MM.1S (cell line): ENCODE results near the gene PRM3.

Experiments used
- EZH2 ChIP-seq: fragments of 300-600 bp; sonication (generic); optimal IDR thresholded peaks from 2 replicates; pipeline ENCODE3; 2017; ENCODE audit warnings: low read depth, mild to moderate bottlenecking, antibody characterized with exemption, low read length, mixed read lengths
- EZH2phosphoT487 ChIP-seq: fragments of 300-600 bp; sonication (generic); IDR thresholded peaks from 2 replicates; pipeline ENCODE4 v1.6.1; 2018; ENCODE audit warnings: antibody characterized with exemption, low read length
- TF ChIP-seq, protein P1 (sequence below): fragments of 300-600 bp; sonication (generic); IDR thresholded peaks from 2 replicates; pipeline ENCODE4 v1.5.1; 2016; ENCODE audit warnings: antibody characterized with exemption, low read length, mixed read lengths

DNA sequence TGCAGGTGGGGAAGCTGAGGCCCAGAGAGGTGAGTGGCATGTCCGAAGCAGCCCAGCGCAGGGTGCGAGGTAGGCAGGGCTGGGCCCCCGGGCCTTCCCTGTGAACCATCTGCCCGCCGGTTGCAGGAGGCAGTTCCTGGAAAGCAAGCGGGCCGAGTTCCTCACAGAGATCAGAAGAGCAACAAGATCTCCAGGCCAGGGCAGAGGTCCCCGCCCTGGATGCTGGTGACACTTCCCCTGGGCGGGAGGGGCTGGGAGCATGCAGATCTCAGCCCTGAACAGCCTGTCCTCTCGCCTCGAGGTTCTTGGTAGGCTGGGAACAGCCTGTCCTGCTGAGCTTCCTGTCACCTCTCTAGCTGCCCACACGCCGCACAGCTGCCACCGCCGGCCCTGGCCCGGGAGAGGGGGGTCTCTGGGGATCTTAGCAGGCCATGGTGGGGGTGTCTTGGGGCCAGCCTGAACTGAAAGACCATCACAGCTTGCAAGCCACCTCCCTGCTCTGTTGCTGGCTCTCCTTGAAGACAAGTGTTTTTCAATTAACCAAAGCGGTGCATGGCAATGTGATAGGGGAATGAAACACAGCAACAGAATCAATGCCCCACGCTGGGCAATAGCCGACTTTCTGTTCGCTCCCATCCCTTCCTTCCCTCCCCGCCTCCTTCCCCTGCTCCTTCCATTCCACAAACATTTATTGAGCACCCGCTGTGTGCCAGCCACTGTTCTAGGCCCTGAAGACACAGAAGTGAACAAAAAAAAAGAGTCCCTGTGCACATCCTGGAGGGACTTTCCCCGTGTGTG, 49.1 kb downstream of the PRM3 start:
- TF ChIP-seq, protein P1, sequence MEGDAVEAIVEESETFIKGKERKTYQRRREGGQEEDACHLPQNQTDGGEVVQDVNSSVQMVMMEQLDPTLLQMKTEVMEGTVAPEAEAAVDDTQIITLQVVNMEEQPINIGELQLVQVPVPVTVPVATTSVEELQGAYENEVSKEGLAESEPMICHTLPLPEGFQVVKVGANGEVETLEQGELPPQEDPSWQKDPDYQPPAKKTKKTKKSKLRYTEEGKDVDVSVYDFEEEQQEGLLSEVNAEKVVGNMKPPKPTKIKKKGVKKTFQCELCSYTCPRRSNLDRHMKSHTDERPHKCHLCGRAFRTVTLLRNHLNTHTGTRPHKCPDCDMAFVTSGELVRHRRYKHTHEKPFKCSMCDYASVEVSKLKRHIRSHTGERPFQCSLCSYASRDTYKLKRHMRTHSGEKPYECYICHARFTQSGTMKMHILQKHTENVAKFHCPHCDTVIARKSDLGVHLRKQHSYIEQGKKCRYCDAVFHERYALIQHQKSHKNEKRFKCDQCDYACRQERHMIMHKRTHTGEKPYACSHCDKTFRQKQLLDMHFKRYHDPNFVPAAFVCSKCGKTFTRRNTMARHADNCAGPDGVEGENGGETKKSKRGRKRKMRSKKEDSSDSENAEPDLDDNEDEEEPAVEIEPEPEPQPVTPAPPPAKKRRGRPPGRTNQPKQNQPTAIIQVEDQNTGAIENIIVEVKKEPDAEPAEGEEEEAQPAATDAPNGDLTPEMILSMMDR = no peak
- no peak for TF ChIP-seq EZH2
- TF ChIP-seq EZH2phosphoT487 = no peak
